Measurements from ENCODE around the gene OBSCN. TPM values are rescaled to one million over a fixed set of nuclear protein-coding genes. Genes with fewer than 3 reads are reported as not detected.

Gene OBSCN
- total and polyA plus RNA-seq, 2 of the 4 experiments (the other 2 are of a cell fraction), result 4.1 to 9.5 TPM

DNA sequence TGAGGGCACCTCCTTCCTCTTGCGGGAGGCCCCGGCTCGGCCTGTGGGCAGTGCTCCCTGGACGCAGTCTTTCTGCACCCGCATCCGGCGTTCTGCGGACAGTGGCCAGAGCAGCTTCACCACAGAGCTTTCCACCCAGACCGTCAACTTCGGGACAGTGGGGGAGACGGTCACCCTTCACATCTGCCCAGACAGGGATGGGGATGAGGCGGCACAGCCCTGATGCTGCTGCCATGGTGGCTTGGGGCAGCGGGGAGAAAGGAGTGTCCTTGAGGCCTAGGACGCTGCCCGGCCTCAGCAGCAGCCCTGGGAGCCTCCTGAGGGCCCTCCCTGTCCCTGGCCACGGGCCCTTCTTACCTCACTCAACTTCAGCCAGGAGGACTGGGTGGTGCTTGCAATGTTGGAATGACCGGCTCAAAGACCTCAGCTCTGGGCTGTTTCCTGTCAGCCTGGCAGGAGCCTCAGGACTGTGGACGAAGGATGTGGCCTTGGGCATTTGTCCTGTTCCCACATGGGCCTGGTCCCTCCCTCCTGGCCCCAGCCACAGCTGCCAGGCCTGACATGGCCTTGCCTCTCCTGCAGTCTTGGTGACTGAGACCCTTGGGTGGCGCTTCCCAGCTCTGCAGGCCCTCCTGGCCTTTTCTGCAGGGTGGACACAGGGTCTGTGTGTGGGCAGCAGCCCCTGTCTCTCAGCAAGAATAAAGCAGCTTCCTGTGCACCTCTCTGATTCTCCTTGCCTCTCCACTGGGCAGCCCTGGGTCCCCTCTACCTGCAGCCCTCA is 152.9 kb downstream of the OBSCN start:
- CTCF ChIA-PET, result no interaction called here
- H4K91ac ChIP-seq (ENCODE audit: insufficient read depth, low read depth, low read length), result no peak overlapping the region
- H2AFZ ChIP-seq (replicated peaks; ENCODE audit: low read length, poor library complexity), result no peak overlapping the region
- H3K4me3 ChIP-seq (ENCODE audit: insufficient read depth, low read depth, low read length), result no peak overlapping the region
- no peaks in the 10 kb centered on the region for H3K4me1 ChIP-seq (ENCODE audit: control insufficient read depth, insufficient read depth, low read length)
- ATAC-seq (ENCODE audit: low read depth) (no peak), DNase-seq (no peak)
- no peak overlapping the region for H3K27ac ChIP-seq (ENCODE audit: insufficient read depth, low read length)
- in situ Hi-C loops (cut with MboI; ENCODE audit: low sequenced_read_pairs), result no loop called here
- H3K36me3 ChIP-seq (ENCODE audit: control insufficient read depth, insufficient read depth, low read length), result no peaks in the 10 kb centered on the region
- POLR2A ChIA-PET (ENCODE audit: unreplicated experiment), result no interaction called here
- H3K9me3 ChIP-seq (ENCODE audit: control insufficient read depth, insufficient read depth, low read length), result no peaks in the 10 kb centered on the region
- no peak overlapping the region for H3K14ac ChIP-seq (replicated peaks; ENCODE audit: low read depth, low read length)
- no peak overlapping the region for H3K4ac ChIP-seq (ENCODE audit: low read depth, low read length)
- H2AK9ac ChIP-seq (replicated peaks; ENCODE audit: low read depth, low read length, poor library complexity), result peak overlapping the region; percentile 37
- dilution Hi-C loops (cut with HindIII; ENCODE audit: low sequenced_read_pairs, unreplicated experiment), result no loop called here
- H3K9ac ChIP-seq (ENCODE audit: low read depth, low read length), result no peak overlapping the region
- no peak overlapping the region for H3K56ac ChIP-seq (ENCODE audit: extremely low read depth, insufficient read depth, low read length)
- H3K23ac ChIP-seq (ENCODE audit: low read depth, low read length), result no peak overlapping the region
- H2BK5ac ChIP-seq (ENCODE audit: low read depth, low read length, poor library complexity, severe bottlenecking), result no peak overlapping the region
- no peaks in the 10 kb centered on the region for H3K9me1 ChIP-seq (ENCODE audit: insufficient read depth, low read length)
- no peak overlapping the region for H4K5ac ChIP-seq (ENCODE audit: low read depth, low read length)
- H3K79me1 ChIP-seq (ENCODE audit: low read depth in 1 of 2, low read length in 2 of 2), result no peaks in the 10 kb centered on the region
- no peak overlapping the region for H3K4me2 ChIP-seq (ENCODE audit: low read depth, low read length)
- H2AK5ac ChIP-seq (ENCODE audit: low read depth, low read length), result no peak overlapping the region
- H4K20me1 ChIP-seq (ENCODE audit: insufficient read depth, low read length), result no peaks in the 10 kb centered on the region
- intact Hi-C loops (cut with micrococcal nuclease), result no loop called here
- H2BK20ac ChIP-seq (ENCODE audit: low read depth, low read length), result no peak overlapping the region
- no peak overlapping the region for H2BK120ac ChIP-seq (ENCODE audit: low read depth, low read length)
- H3K27me3 ChIP-seq (ENCODE audit: control insufficient read depth, insufficient read depth, low read length), result no peaks in the 10 kb centered on the region
- BruUV-seq (replicated peaks), result no TSS peak
- TF ChIP-seq NFE2L2 (IDR thresholded peaks at IDR 0.05; ENCODE audit: low read depth, low read length) (no peak), POLR2A (IDR thresholded peaks at IDR 0.05; ENCODE audit: low read depth, low read length) (no peak), CHD1 (IDR thresholded peaks at IDR 0.05; ENCODE audit: low read depth, low read length) (no peak), MAZ (IDR thresholded peaks at IDR 0.05; ENCODE audit: borderline replicate concordance, low read depth, low read length) (no peak), BHLHE40 (IDR thresholded peaks at IDR 0.05; ENCODE audit: low read depth, low read length) (no peak), RAD21 (IDR thresholded peaks at IDR 0.05; ENCODE audit: low read length) (no peak), CTCF (conservative IDR thresholded peaks at IDR 0.05; ENCODE audit: low read depth, low read length) (no peak), CEBPB (IDR thresholded peaks at IDR 0.05; ENCODE audit: low read depth, low read length) (no peak), RFX5 (IDR thresholded peaks at IDR 0.05; ENCODE audit: low read depth, low read length) (no peak), RCOR1 (IDR thresholded peaks at IDR 0.05; ENCODE audit: insufficient replicate concordance, low read length) (no peak), FOS (IDR thresholded peaks at IDR 0.05; ENCODE audit: low read depth, low read length) (no peak), MAFK (IDR thresholded peaks at IDR 0.05; ENCODE audit: low read depth, low read length) (no peak), MXI1 (IDR thresholded peaks at IDR 0.05; ENCODE audit: borderline replicate concordance, low read depth, low read length) (no peak), SMC3 (IDR thresholded peaks at IDR 0.05; ENCODE audit: low read depth, low read length) (no peak)
- TF ChIP-seq, protein P1, sequence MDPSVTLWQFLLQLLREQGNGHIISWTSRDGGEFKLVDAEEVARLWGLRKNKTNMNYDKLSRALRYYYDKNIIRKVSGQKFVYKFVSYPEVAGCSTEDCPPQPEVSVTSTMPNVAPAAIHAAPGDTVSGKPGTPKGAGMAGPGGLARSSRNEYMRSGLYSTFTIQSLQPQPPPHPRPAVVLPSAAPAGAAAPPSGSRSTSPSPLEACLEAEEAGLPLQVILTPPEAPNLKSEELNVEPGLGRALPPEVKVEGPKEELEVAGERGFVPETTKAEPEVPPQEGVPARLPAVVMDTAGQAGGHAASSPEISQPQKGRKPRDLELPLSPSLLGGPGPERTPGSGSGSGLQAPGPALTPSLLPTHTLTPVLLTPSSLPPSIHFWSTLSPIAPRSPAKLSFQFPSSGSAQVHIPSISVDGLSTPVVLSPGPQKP (IDR thresholded peaks at IDR 0.05; ENCODE audit: borderline replicate concordance, low read depth, low read length), result no peak
- TF ChIP-seq, protein P2, sequence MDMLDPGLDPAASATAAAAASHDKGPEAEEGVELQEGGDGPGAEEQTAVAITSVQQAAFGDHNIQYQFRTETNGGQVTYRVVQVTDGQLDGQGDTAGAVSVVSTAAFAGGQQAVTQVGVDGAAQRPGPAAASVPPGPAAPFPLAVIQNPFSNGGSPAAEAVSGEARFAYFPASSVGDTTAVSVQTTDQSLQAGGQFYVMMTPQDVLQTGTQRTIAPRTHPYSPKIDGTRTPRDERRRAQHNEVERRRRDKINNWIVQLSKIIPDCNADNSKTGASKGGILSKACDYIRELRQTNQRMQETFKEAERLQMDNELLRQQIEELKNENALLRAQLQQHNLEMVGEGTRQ (IDR thresholded peaks at IDR 0.05; ENCODE audit: low read depth, low read length), result no peak
- H2BK15ac ChIP-seq (ENCODE audit: low read depth, low read length), result no peak overlapping the region
- no peak overlapping the region for H3K18ac ChIP-seq (ENCODE audit: low read depth, low read length)
- no peak overlapping the region for H4K8ac ChIP-seq (ENCODE audit: low read depth in 2 of 2, low read length in 2 of 2)
- 79% methylated on average over 4 of the region's 19 CpGs; no CpG with 5 or more reads in 1 of the 2 experiments for WGBS, 2 experiments (ENCODE audit: extremely low coverage in 2 of 2, insufficient read length in 1 of 2)
